HepG2 (cell line): ENCODE measurements around the gene UNC5C. TPM values are rescaled to one million over a fixed set of nuclear protein-coding genes. Genes with fewer than 3 reads are reported as not detected.

Experiments
- ATAC-seq: fragments of 200-7000 bp; cut with Tn5 transposase; 3 replicates; pipeline ENCODE4 v1.9.1; 2020; ENCODE audit warnings: mild to moderate bottlenecking, moderate library complexity
- BruUV-seq: library from RNA; stranded (reverse); fragments of 400-500 nt; replicated peaks from 2 replicates; lab custom pipeline; 2021; lab: Mats Ljungman, UMichigan
- CTCF ChIA-PET: fragments of 300-600 bp; formaldehyde crosslinking; extraction: SDS; loops from one replicate; lab custom pipeline; 2021; ENCODE audit warnings: low total read pairs, inconsistent platforms, low intra/inter-chr PET ratio; lab: Yijun Ruan, JAX
- POLR2A ChIA-PET: fragments of 350-600 bp; sonication (Branson Sonifier 250); formaldehyde crosslinking; loops from one replicate; lab custom pipeline; 2020; ENCODE audit warnings: antibody characterized with exemption, inconsistent platforms; lab: Yijun Ruan, JAX
- DNase-seq: peaks from one replicate; pipeline ENCODE4 v3.0.0-alpha.2; 2015; ENCODE audit warnings: low spot score
- FAIRE-seq: peaks from 3 replicates; lab custom pipeline; 2011; peaks lifted over from hg19 to GRCh38; lab: Jason Lieb, UNC
- H2AFZ ChIP-seq: one replicate; pipeline ENCODE4 v1.6.1; 2011; ENCODE audit warnings: low read length, inconsistent platforms
- H3K27ac ChIP-seq: fragments of 300-600 bp; 3 replicates; pipeline ENCODE4 v1.8.0; 2011; ENCODE audit warnings: mixed run types, mild to moderate bottlenecking, mixed read lengths, low read length, inconsistent platforms; ENCODE audit not compliant: insufficient read depth; ENCODE audit errors: extremely low read length
- H3K27me3 ChIP-seq, 2 experiments: fragments of 200-600 bp in 1 of 2; 2 replicates in 1 of 2; 3 replicates in 1 of 2; pipeline versions ENCODE4 v1.6.0 to v1.8.0; 2011; ENCODE audit warnings: low read length in 2 of 2, mild to moderate bottlenecking in 2 of 2, moderate library complexity in 2 of 2, inconsistent platforms in 1 of 2; ENCODE audit not compliant: insufficient read depth in 2 of 2, control insufficient read depth in 1 of 2
- H3K36me3 ChIP-seq, 2 experiments: fragments of 200-600 bp in 1 of 2; replicated peaks in 1 of 2; 2 replicates in 1 of 2; 3 replicates in 1 of 2; pipeline versions ENCODE4 v1.5.1 to v1.8.0; 2011; ENCODE audit warnings: low read length in 2 of 2, inconsistent platforms in 1 of 2; ENCODE audit not compliant: insufficient read depth in 2 of 2, control insufficient read depth in 1 of 2
- H3K4me1 ChIP-seq: 2 replicates; pipeline ENCODE4 v1.5.1; 2012; ENCODE audit warnings: low read length, inconsistent platforms; ENCODE audit not compliant: insufficient read depth
- H3K4me2 ChIP-seq: 2 replicates; pipeline ENCODE4 v1.6.0; 2011; ENCODE audit warnings: low read depth, low read length, inconsistent platforms
- H3K4me3 ChIP-seq, 3 experiments: fragments of 200-600 bp in 1 of 3; sonication (generic), shearing (Covaris generic) in 1 of 3; replicated peaks in 1 of 3; 2 replicates each; pipeline ENCODE4 v1.5.1; 2011 to 2016; ENCODE audit warnings: low read length in 3 of 3, inconsistent platforms in 2 of 3, low read depth in 2 of 3, mild to moderate bottlenecking in 2 of 3, control low read depth in 1 of 3, mixed read lengths in 1 of 3; ENCODE audit not compliant: insufficient read depth in 1 of 3
- H3K79me2 ChIP-seq: one replicate; pipeline ENCODE4 v1.6.1; 2011; ENCODE audit warnings: low read length, inconsistent platforms; ENCODE audit not compliant: insufficient read depth
- H3K9ac ChIP-seq: 2 replicates; pipeline ENCODE4 v1.6.0; 2011; ENCODE audit warnings: mild to moderate bottlenecking, low read depth, low read length, inconsistent platforms; ENCODE audit not compliant: insufficient read depth
- H3K9me3 ChIP-seq: 2 replicates; pipeline ENCODE4 v1.5.1; 2012; ENCODE audit warnings: mild to moderate bottlenecking, low read length
- H4K20me1 ChIP-seq: 2 replicates; pipeline ENCODE4 v1.6.0; 2011; ENCODE audit warnings: inconsistent platforms, mild to moderate bottlenecking, low read length, moderate library complexity; ENCODE audit not compliant: insufficient read depth
- DRAP1 ChIP-seq: IDR thresholded peaks from 2 replicates; pipeline ENCODE4 v1.6.1; 2016; ENCODE audit warnings: missing genetic modification reagents, missing compliant biosample characterization
- FOXC1 ChIP-seq: sonication (generic); formaldehyde crosslinking; IDR thresholded peaks from 2 replicates; pipeline ENCODE4 v1.8.0; 2022; ENCODE audit warnings: mild to moderate bottlenecking, missing genetic modification reagents, borderline replicate concordance
- JDP2 ChIP-seq: sonication (generic); formaldehyde crosslinking; IDR thresholded peaks from 2 replicates; pipeline ENCODE4 v1.8.1; 2022; ENCODE audit warnings: missing genetic modification reagents, borderline replicate concordance
- JUND ChIP-seq: sonication (generic); formaldehyde crosslinking; IDR thresholded peaks from 2 replicates; pipeline ENCODE4 v1.8.0; 2022; ENCODE audit warnings: mild to moderate bottlenecking, missing genetic modification reagents
- RFX3 ChIP-seq: IDR thresholded peaks from 2 replicates; pipeline ENCODE4 v1.6.1; 2016; ENCODE audit warnings: missing biosample characterization, missing genetic modification reagents
- SMAD9 ChIP-seq: sonication (generic); formaldehyde crosslinking; IDR thresholded peaks from 2 replicates; pipeline ENCODE4 v1.5.1; 2020; ENCODE audit warnings: mild to moderate bottlenecking, missing genetic modification reagents
- ZBTB39 ChIP-seq: sonication (generic); formaldehyde crosslinking; IDR thresholded peaks from 2 replicates; pipeline ENCODE4 v1.5.0; 2020; ENCODE audit warnings: missing genetic modification reagents
- ZBTB42 ChIP-seq: sonication (generic); formaldehyde crosslinking; IDR thresholded peaks from 2 replicates; pipeline ENCODE4 v1.5.0; 2020; ENCODE audit warnings: mild to moderate bottlenecking, missing genetic modification reagents
- ZNF205 ChIP-seq: IDR thresholded peaks from 2 replicates; pipeline ENCODE4 v1.6.1; 2018; ENCODE audit warnings: missing biosample characterization, missing genetic modification reagents
- ZNF34 ChIP-seq: sonication (generic); formaldehyde crosslinking; IDR thresholded peaks from 2 replicates; pipeline ENCODE4 v1.4.0; 2020; ENCODE audit warnings: mild to moderate bottlenecking, missing genetic modification reagents, borderline replicate concordance
- ZNF382 ChIP-seq: sonication (generic); formaldehyde crosslinking; IDR thresholded peaks from 2 replicates; pipeline ENCODE4 v1.5.0; 2020; ENCODE audit warnings: missing genetic modification reagents, mild to moderate bottlenecking, borderline replicate concordance
- ZNF740 ChIP-seq: sonication (generic); formaldehyde crosslinking; IDR thresholded peaks from 2 replicates; pipeline ENCODE4 v1.4.0; 2020; ENCODE audit warnings: missing genetic modification reagents
- WGBS: methylation state at CpG from one replicate; pipeline ENCODE4 v1.1.6; 2017; ENCODE audit warnings: low lambda C conversion rate; 5-methylcytosine and 5-hydroxymethylcytosine counted together
- in situ Hi-C: cut with HindIII; loops from 2 replicates; pipeline ENCODE4 v1.10.0; 2017; ENCODE audit warnings: low pct_unique_long_range_greater_than_20kb; ENCODE audit not compliant: extremely low pct_ligation_motif_present
- intact Hi-C: fragments of 100-400 bp; cut with micrococcal nuclease; formaldehyde crosslinking; loops from one replicate; pipeline ENCODE4 v1.10.0; 2022; ENCODE audit not compliant: unreplicated experiment
- polyA plus RNA-seq, 8 experiments: library from polyadenylated mRNA; depleted of rRNA in 3 of 8; stranded (reverse) in 7 of 8; unstranded in 1 of 8; fragments of >200 nt; fragmentation: Illumina TruSeq in 4 of 8; extraction: Trizol in 4 of 8; gene quantifications; 2 replicates each; pipeline versions ENCODE4 v1.2.1 to v1.2.3, GENCODE V29; 2011 to 2016; ENCODE audit warnings: low read depth in 4 of 8, missing spikeins in 1 of 8, mixed read lengths in 1 of 8; ENCODE audit not compliant: insufficient read depth in 1 of 8
- total RNA-seq, 5 experiments: library from RNA; depleted of rRNA; stranded (reverse); fragments of >200 nt; fragmentation: Illumina TruSeq; extraction: Trizol; gene quantifications; 2 replicates each; pipeline ENCODE4 v1.2.3, GENCODE V29; 2016; ENCODE audit warnings: low read depth in 1 of 5
- TF ChIP-seq, protein P1 (sequence below): sonication (generic); formaldehyde crosslinking; IDR thresholded peaks from 2 replicates; pipeline ENCODE4 v1.4.0; 2020; ENCODE audit warnings: mild to moderate bottlenecking, low read depth, missing genetic modification reagents
- TF ChIP-seq, protein P2 (sequence below): sonication (generic); formaldehyde crosslinking; conservative IDR thresholded peaks from 2 replicates; pipeline ENCODE4 v1.4.0; 2020; ENCODE audit warnings: missing genetic modification reagents
- TF ChIP-seq, protein P3 (sequence below): sonication (generic); formaldehyde crosslinking; IDR thresholded peaks from 2 replicates; pipeline ENCODE4 v1.5.0; 2020; ENCODE audit warnings: mild to moderate bottlenecking, missing genetic modification reagents

Gene UNC5C
- total and polyA plus RNA-seq, 2 of the 13 experiments (the other 11 are each of a cell fraction or from before 2014, with no cell fraction given): not detected

- Histone ChIP-seq H3K27me3 (peaks cover 1 to 22% of the 10 kb centered on the region in 2 experiments; a peak in 4 of 5 replicates), H3K79me2 (no peaks in the 10 kb centered on the region), H3K9me3 (no peaks in the 10 kb centered on the region), H2AFZ (no peak overlapping the region), H3K9ac (no peak overlapping the region), H3K36me3 (no peaks in the 10 kb centered on the region), H4K20me1 (no peaks in the 10 kb centered on the region), H3K4me1 (no peaks in the 10 kb centered on the region), H3K4me2 (no peak overlapping the region), H3K27ac (no peak overlapping the region), H3K4me3 (no peak overlapping the region)
- ATAC-seq (no peak), DNase-seq (no peak), FAIRE-seq (no peak)
- CTCF ChIA-PET: no interaction called here
- WGBS: 0% methylated on average over 1 of the region's 1 CpG
- TF ChIP-seq JUND: no peak
- TF ChIP-seq RFX3: no peak
- TF ChIP-seq ZNF34 (CRISPR knock-in tag): no peak
- TF ChIP-seq SMAD9: no peak
- no peak for TF ChIP-seq JDP2
- TF ChIP-seq, protein P1, sequence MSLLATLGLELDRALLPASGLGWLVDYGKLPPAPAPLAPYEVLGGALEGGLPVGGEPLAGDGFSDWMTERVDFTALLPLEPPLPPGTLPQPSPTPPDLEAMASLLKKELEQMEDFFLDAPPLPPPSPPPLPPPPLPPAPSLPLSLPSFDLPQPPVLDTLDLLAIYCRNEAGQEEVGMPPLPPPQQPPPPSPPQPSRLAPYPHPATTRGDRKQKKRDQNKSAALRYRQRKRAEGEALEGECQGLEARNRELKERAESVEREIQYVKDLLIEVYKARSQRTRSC (CRISPR knock-in tag): no peak
- TF ChIP-seq ZNF205: no peak
- no peak for TF ChIP-seq FOXC1 (CRISPR knock-in tag)
- TF ChIP-seq DRAP1: no peak
- TF ChIP-seq, protein P2, sequence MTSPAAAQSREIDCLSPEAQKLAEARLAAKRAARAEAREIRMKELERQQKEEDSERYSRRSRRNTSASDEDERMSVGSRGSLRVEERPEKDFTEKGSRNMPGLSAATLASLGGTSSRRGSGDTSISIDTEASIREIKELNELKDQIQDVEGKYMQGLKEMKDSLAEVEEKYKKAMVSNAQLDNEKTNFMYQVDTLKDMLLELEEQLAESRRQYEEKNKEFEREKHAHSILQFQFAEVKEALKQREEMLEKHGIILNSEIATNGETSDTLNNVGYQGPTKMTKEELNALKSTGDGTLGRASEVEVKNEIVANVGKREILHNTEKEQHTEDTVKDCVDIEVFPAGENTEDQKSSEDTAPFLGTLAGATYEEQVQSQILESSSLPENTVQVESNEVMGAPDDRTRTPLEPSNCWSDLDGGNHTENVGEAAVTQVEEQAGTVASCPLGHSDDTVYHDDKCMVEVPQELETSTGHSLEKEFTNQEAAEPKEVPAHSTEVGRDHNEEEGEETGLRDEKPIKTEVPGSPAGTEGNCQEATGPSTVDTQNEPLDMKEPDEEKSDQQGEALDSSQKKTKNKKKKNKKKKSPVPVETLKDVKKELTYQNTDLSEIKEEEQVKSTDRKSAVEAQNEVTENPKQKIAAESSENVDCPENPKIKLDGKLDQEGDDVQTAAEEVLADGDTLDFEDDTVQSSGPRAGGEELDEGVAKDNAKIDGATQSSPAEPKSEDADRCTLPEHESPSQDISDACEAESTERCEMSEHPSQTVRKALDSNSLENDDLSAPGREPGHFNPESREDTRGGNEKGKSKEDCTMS (CRISPR knock-in tag): no peak
- no peak for TF ChIP-seq ZNF740
- TF ChIP-seq ZNF382 (CRISPR knock-in tag): no peak
- no peak for TF ChIP-seq ZBTB42 (CRISPR knock-in tag)
- TF ChIP-seq, protein P3, sequence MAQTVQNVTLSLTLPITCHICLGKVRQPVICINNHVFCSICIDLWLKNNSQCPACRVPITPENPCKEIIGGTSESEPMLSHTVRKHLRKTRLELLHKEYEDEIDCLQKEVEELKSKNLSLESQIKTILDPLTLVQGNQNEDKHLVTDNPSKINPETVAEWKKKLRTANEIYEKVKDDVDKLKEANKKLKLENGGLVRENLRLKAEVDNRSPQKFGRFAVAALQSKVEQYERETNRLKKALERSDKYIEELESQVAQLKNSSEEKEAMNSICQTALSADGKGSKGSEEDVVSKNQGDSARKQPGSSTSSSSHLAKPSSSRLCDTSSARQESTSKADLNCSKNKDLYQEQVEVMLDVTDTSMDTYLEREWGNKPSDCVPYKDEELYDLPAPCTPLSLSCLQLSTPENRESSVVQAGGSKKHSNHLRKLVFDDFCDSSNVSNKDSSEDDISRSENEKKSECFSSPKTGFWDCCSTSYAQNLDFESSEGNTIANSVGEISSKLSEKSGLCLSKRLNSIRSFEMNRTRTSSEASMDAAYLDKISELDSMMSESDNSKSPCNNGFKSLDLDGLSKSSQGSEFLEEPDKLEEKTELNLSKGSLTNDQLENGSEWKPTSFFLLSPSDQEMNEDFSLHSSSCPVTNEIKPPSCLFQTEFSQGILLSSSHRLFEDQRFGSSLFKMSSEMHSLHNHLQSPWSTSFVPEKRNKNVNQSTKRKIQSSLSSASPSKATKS: no peak
- no peak for TF ChIP-seq ZBTB39 (CRISPR knock-in tag)
- intact Hi-C loops (no loop called here), in situ Hi-C loops (no loop called here)
- BruUV-seq: no TSS peak
- POLR2A ChIA-PET: no interaction called here
Measured at GRCh38 chr4:95209927-95210326, 338.8 kb downstream of the UNC5C start.
